Glutamatergic neuron (in vitro differentiated cells): ENCODE data around the gene PTCHD4. TPM values are rescaled to one million over a fixed set of nuclear protein-coding genes. Genes with fewer than 3 reads are reported as not detected.

Source experiments
- DNase-seq: peaks from one replicate; pipeline ENCODE4 v3.0.0; 2022
- H3K27ac Mint-ChIP-seq: one replicate; pipeline ENCODE4 v1.8.0; 2020; ENCODE audit warnings: mild to moderate bottlenecking, mixed read lengths, inconsistent platforms; ENCODE audit not compliant: unreplicated experiment
- H3K27me3 Mint-ChIP-seq: one replicate; pipeline ENCODE4 v1.8.0; 2020; ENCODE audit warnings: mild to moderate bottlenecking, moderate library complexity, mixed read lengths, inconsistent platforms; ENCODE audit not compliant: unreplicated experiment
- H3K36me3 Mint-ChIP-seq: one replicate; pipeline ENCODE4 v1.8.0; 2020; ENCODE audit warnings: mild to moderate bottlenecking, mixed read lengths, inconsistent platforms; ENCODE audit not compliant: unreplicated experiment
- H3K4me1 Mint-ChIP-seq: one replicate; pipeline ENCODE4 v1.8.0; 2020; ENCODE audit warnings: mild to moderate bottlenecking, low read depth, mixed read lengths, inconsistent platforms; ENCODE audit not compliant: unreplicated experiment
- H3K4me3 Mint-ChIP-seq: one replicate; pipeline ENCODE4 v1.8.0; 2020; ENCODE audit warnings: mild to moderate bottlenecking, mixed read lengths, inconsistent platforms; ENCODE audit not compliant: unreplicated experiment
- H3K9me3 Mint-ChIP-seq: one replicate; pipeline ENCODE4 v1.8.0; 2020; ENCODE audit warnings: mild to moderate bottlenecking, moderate library complexity, mixed read lengths, inconsistent platforms; ENCODE audit not compliant: unreplicated experiment
- CTCF ChIP-seq: fragments of 200-600 bp; sonication (generic); IDR thresholded peaks from one replicate; pipeline ENCODE4 v1.5.0; 2021; ENCODE audit not compliant: partially characterized antibody, unreplicated experiment
- long read RNA-seq: library from polyadenylated mRNA; unstranded; transcript quantifications from one replicate; pipeline ENCODE4 v2.0.0, GENCODE V29; 2020; ENCODE audit not compliant: unreplicated experiment
- total RNA-seq: library from RNA; stranded (reverse); fragmentation: NEBNext Ultra II Directional; extraction: Animal tissue kit (Norgen Biotek cat#: 25700); gene quantifications from one replicate; pipeline ENCODE4 v1.2.1, GENCODE V29; 2021; ENCODE audit not compliant: unreplicated experiment

The PTCHD4 gene
- 3.6 TPM for total RNA-seq
- long read RNA-seq: 0 reads

DNA sequence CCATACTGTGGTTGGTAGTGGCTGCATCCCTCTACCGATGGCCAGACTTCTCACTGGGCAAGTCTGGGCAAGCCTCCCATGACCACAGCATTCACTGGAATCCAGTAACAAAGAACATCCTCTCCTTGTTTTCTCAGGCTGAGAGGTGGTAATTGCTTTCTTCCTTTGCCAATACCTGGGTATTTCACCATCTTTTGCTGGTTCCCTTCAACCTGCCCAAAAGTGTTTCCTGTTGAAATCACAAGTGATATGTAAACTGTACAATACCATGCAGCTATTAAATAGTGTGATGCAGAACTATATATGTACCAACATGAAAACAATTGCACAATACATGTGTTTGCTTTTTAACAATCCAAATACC is at the start of gene PTCHD4:
Gene PTCHD4, minus strand, starts transcription at position 55 of the 364 bp plus-strand sequence. CDS start 42,240 bp downstream, outside the sequence.
- peak within 1 kb of the TSS; percentile 96 for H3K27ac Mint-ChIP-seq
- peaks cover 2% of the 10 kb centered on the region for H3K9me3 Mint-ChIP-seq
- peak within 1 kb of the TSS; percentile 80 for H3K4me3 Mint-ChIP-seq
- no peak for TF ChIP-seq CTCF
- peaks cover 1% of the 10 kb centered on the region for H3K27me3 Mint-ChIP-seq
- H3K36me3 Mint-ChIP-seq: no peaks in the 10 kb centered on the region
- peaks cover 4% of the 10 kb centered on the region for H3K4me1 Mint-ChIP-seq
- no peak for DNase-seq

DNA sequence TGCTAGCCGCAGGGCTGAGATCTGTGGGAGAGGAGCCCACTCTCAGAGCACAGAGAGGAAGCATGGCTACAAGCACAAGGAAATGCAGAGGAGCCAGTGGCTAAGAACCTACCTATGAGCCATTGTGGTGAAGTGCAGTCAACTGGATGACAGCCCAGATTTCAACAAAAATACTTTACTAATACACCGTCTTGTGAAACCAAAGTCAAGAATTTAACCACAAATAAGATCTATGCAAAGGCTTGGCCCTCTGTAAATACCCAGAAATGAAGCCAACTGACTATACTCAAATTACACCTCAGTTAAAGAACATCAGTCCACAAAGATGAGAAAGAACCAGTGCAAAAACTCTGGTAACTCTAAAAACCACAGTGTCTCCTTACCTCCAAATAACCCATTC is 40.1 kb upstream of the PTCHD4 start:
- TF ChIP-seq CTCF: no peak
- DNase-seq: no peak
- no peaks in the 10 kb centered on the region for H3K27me3 Mint-ChIP-seq
- H3K4me3 Mint-ChIP-seq: no peak overlapping the region
- no peaks in the 10 kb centered on the region for H3K4me1 Mint-ChIP-seq
- peaks cover 15% of the 10 kb centered on the region for H3K36me3 Mint-ChIP-seq
- peaks cover 9% of the 10 kb centered on the region for H3K9me3 Mint-ChIP-seq
- H3K27ac Mint-ChIP-seq: no peak overlapping the region

GRCh38 chr6:48150701-48151100 is 39.7 kb upstream of the PTCHD4 start:
- H3K27me3 Mint-ChIP-seq: no peaks in the 10 kb centered on the region
- no peaks in the 10 kb centered on the region for H3K4me1 Mint-ChIP-seq
- peaks cover 15% of the 10 kb centered on the region for H3K36me3 Mint-ChIP-seq
- H3K9me3 Mint-ChIP-seq: peaks cover 9% of the 10 kb centered on the region
- no peak for DNase-seq
- TF ChIP-seq CTCF: no peak
- H3K27ac Mint-ChIP-seq: no peak overlapping the region
- H3K4me3 Mint-ChIP-seq: no peak overlapping the region

DNA sequence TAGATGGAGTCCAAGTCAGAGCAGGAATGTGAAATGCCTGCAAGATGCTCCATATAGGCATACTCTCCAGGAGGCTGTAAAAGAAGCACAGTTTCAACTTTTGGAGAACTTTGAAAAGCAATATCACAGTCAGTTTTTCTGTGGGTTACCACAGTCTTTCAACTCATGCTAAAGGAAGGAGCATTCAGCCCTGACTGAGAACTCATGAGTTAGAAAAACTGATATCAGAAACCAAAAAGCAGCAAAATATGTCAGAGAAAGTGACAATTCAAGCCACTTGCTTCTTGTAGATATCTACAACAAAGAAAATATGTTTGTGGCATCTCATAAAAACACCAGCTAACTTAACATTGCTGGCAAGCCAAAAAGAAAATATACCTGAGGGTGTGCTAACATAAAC is 36.1 kb upstream of the PTCHD4 start:
- DNase-seq: no peak

DNA sequence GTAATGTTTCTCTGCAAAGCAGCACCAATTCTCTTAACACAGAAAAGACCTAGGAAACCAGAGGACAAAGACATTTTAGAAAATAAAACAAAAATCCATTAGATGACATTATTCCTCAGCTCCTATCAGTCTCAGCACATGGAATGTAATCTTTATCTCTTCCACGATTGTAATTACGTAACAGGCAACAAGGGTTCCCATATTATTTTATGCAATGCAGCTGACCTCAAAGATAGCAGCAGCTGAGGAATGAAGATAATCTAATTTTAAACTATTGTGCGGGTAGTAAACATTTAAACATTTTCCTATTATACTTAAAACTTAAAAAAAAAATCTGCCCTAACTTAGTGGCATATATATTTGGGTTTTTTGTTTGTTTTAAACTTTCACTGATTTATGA is 33.0 kb upstream of the PTCHD4 start:
- H3K36me3 Mint-ChIP-seq: peaks cover 4% of the 10 kb centered on the region
- H3K4me1 Mint-ChIP-seq: no peaks in the 10 kb centered on the region
- no peak overlapping the region for H3K27ac Mint-ChIP-seq
- no peaks in the 10 kb centered on the region for H3K27me3 Mint-ChIP-seq
- no peak overlapping the region for H3K4me3 Mint-ChIP-seq
- H3K9me3 Mint-ChIP-seq: no peaks in the 10 kb centered on the region
- no peak for TF ChIP-seq CTCF
- no peak for DNase-seq

More for the DNA sequence above, 36.1 kb upstream of the PTCHD4 start:
- H3K9me3 Mint-ChIP-seq: peaks cover 2% of the 10 kb centered on the region
- H3K27me3 Mint-ChIP-seq: no peaks in the 10 kb centered on the region
- H3K4me1 Mint-ChIP-seq: no peaks in the 10 kb centered on the region
- no peak overlapping the region for H3K4me3 Mint-ChIP-seq
- peaks cover 8% of the 10 kb centered on the region for H3K36me3 Mint-ChIP-seq
- no peak overlapping the region for H3K27ac Mint-ChIP-seq
- TF ChIP-seq CTCF: no peak
